ENCODE measurements around the gene RPS15. TPM values are rescaled to one million over a fixed set of nuclear protein-coding genes. Genes with fewer than 3 reads are reported as not detected.

The RPS15 gene
- total and polyA plus RNA-seq, 4 donors: 296 to 954 (median 414) TPM

DNA sequence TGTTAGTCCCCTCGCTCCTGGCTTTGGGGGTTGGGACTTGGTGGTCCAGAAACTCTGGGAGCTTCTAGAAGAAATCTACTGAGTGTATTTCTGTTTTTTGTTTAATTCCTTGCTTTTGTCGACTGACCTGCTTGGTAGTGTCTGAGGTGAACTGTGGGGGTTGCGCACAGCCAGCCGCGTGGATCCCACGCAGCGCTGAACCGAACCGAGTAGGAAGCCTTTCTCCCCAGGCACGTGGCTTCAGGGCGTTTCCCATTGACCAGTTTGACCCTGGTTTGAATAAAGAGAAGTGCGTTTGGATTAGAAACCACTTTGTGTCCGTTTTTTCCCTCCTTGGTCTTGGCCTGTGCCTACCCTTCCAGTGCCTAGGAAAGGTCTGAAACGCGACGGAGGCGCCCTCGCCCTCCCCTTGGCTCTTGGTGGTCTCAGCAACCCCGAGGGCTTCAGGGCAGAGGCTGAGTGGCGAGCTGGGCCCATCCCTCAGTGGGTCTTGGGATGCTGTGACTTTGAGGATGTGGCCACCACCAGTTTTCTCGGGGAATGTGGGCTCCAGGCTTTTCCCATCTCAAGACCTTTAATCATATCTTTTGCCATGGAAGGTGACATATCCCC, 2.7 kb upstream of the RPS15 start:
- peaks cover 9 to 40% (median 20%) of the 10 kb centered on the region in 4 donors for H3K36me3 ChIP-seq (ENCODE audit: control insufficient read depth in 4 of 4, insufficient read depth in 3 of 4, low read depth in 1 of 4, low read length in 3 of 4)

More for the DNA sequence above, 2.7 kb upstream of the RPS15 start:
- TF ChIP-seq, protein P1, sequence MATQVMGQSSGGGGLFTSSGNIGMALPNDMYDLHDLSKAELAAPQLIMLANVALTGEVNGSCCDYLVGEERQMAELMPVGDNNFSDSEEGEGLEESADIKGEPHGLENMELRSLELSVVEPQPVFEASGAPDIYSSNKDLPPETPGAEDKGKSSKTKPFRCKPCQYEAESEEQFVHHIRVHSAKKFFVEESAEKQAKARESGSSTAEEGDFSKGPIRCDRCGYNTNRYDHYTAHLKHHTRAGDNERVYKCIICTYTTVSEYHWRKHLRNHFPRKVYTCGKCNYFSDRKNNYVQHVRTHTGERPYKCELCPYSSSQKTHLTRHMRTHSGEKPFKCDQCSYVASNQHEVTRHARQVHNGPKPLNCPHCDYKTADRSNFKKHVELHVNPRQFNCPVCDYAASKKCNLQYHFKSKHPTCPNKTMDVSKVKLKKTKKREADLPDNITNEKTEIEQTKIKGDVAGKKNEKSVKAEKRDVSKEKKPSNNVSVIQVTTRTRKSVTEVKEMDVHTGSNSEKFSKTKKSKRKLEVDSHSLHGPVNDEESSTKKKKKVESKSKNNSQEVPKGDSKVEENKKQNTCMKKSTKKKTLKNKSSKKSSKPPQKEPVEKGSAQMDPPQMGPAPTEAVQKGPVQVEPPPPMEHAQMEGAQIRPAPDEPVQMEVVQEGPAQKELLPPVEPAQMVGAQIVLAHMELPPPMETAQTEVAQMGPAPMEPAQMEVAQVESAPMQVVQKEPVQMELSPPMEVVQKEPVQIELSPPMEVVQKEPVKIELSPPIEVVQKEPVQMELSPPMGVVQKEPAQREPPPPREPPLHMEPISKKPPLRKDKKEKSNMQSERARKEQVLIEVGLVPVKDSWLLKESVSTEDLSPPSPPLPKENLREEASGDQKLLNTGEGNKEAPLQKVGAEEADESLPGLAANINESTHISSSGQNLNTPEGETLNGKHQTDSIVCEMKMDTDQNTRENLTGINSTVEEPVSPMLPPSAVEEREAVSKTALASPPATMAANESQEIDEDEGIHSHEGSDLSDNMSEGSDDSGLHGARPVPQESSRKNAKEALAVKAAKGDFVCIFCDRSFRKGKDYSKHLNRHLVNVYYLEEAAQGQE (IDR thresholded peaks at IDR 0.05): no peak
- no peak for TF ChIP-seq HNF4A (conservative IDR thresholded peaks at IDR 0.05)
- TF ChIP-seq FOXA1 (IDR thresholded peaks at IDR 0.05): no peak
- no peak for TF ChIP-seq YY1 (IDR thresholded peaks at IDR 0.05)
- TF ChIP-seq, protein P2, sequence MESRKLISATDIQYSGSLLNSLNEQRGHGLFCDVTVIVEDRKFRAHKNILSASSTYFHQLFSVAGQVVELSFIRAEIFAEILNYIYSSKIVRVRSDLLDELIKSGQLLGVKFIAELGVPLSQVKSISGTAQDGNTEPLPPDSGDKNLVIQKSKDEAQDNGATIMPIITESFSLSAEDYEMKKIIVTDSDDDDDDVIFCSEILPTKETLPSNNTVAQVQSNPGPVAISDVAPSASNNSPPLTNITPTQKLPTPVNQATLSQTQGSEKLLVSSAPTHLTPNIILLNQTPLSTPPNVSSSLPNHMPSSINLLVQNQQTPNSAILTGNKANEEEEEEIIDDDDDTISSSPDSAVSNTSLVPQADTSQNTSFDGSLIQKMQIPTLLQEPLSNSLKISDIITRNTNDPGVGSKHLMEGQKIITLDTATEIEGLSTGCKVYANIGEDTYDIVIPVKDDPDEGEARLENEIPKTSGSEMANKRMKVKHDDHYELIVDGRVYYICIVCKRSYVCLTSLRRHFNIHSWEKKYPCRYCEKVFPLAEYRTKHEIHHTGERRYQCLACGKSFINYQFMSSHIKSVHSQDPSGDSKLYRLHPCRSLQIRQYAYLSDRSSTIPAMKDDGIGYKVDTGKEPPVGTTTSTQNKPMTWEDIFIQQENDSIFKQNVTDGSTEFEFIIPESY (IDR thresholded peaks at IDR 0.05): no peak
- no peak for TF ChIP-seq JUND (IDR thresholded peaks at IDR 0.05)
- no peak for TF ChIP-seq RAD21 (IDR thresholded peaks at IDR 0.05)
- TF ChIP-seq GABPA (IDR thresholded peaks at IDR 0.05 in 1 of 2, conservative IDR thresholded peaks at IDR 0.05 in 1 of 2): no peak
- TF ChIP-seq RXRA (IDR thresholded peaks at IDR 0.05): no peak
- no peak for TF ChIP-seq TAF1 (conservative IDR thresholded peaks at IDR 0.05)
- TF ChIP-seq, protein P3, sequence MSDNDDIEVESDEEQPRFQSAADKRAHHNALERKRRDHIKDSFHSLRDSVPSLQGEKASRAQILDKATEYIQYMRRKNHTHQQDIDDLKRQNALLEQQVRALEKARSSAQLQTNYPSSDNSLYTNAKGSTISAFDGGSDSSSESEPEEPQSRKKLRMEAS (IDR thresholded peaks at IDR 0.05): no peak
- TF ChIP-seq, protein P4, sequence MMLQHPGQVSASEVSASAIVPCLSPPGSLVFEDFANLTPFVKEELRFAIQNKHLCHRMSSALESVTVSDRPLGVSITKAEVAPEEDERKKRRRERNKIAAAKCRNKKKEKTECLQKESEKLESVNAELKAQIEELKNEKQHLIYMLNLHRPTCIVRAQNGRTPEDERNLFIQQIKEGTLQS (IDR thresholded peaks at IDR 0.05): no peak
- no peak for TF ChIP-seq FOXA2 (IDR thresholded peaks at IDR 0.05)
- no peak for TF ChIP-seq SP1 (IDR thresholded peaks at IDR 0.05)
- TF ChIP-seq, protein P5, sequence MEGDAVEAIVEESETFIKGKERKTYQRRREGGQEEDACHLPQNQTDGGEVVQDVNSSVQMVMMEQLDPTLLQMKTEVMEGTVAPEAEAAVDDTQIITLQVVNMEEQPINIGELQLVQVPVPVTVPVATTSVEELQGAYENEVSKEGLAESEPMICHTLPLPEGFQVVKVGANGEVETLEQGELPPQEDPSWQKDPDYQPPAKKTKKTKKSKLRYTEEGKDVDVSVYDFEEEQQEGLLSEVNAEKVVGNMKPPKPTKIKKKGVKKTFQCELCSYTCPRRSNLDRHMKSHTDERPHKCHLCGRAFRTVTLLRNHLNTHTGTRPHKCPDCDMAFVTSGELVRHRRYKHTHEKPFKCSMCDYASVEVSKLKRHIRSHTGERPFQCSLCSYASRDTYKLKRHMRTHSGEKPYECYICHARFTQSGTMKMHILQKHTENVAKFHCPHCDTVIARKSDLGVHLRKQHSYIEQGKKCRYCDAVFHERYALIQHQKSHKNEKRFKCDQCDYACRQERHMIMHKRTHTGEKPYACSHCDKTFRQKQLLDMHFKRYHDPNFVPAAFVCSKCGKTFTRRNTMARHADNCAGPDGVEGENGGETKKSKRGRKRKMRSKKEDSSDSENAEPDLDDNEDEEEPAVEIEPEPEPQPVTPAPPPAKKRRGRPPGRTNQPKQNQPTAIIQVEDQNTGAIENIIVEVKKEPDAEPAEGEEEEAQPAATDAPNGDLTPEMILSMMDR (IDR thresholded peaks at IDR 0.05; ENCODE audit: low read depth, low read length, missing input control): no peak
- TF ChIP-seq HNF4G (IDR thresholded peaks at IDR 0.05): no peak
- no peak for DNase-seq (ENCODE audit: low spot score)
- H3K9ac ChIP-seq (ENCODE audit: low read depth in 1 of 2, low read length in 2 of 2): no peak overlapping the region
- H3K27ac ChIP-seq (ENCODE audit: low read depth in 1 of 2, low read length in 2 of 2): no peak overlapping the region
- peaks cover 7 to 20% (median 13%) of the 10 kb centered on the region in 4 donors for H3K4me1 ChIP-seq (ENCODE audit: control insufficient read depth in 4 of 4, insufficient read depth in 4 of 4, low read length in 3 of 4)
- WGBS: 88% methylated on average over 21 of the region's 21 CpGs
- H3K4me3 ChIP-seq (ENCODE audit: low read depth in 1 of 3, low read length in 3 of 3): no peak overlapping the region
- no peaks in the 10 kb centered on the region for H3K27me3 ChIP-seq (ENCODE audit: control insufficient read depth in 4 of 4, insufficient read depth in 4 of 4, low read length in 3 of 4)
- no peaks in the 10 kb centered on the region for H3K9me3 ChIP-seq (ENCODE audit: control insufficient read depth in 4 of 4, low read length in 3 of 4)
